HG03520 (cell line): Measurements from ENCODE around the gene PCSK1N.
A peak's percentile ranks its signal among the peaks of the same experiment; 100 is the strongest.
"Not testable (repeated sequence)": the region's sequence is repeated elsewhere in the genome, so short reads cannot be mapped to it uniquely, and the experiment has no call there.

Experiments used
- ATAC-seq: cut with Tn5 transposase; IDR thresholded peaks from one replicate; pipeline ENCODE4 v1.9.1; 2021; ENCODE audit warnings: mild to moderate bottlenecking, moderate library complexity; ENCODE audit not compliant: unreplicated experiment

PCSK1N gene

GRCh38 chrX:48824066-48824465, 11.3 kb downstream of the PCSK1N start:
- no peak for ATAC-seq

- ATAC-seq: no peak
Observed at GRCh38 chrX:48823053-48823452, 12.4 kb downstream of the PCSK1N start.

- not testable (repeated sequence) for ATAC-seq
Observed at GRCh38 chrX:48819394-48819793, 16.0 kb downstream of the PCSK1N start.

GRCh38 chrX:48818866-48819265, 16.5 kb downstream of the PCSK1N start:
- no peak for ATAC-seq

- no peak for ATAC-seq
Observed at GRCh38 chrX:48818098-48818497, 17.3 kb downstream of the PCSK1N start.

GRCh38 chrX:48816014-48816810, 19.2 kb downstream of the PCSK1N start:
- no peak for ATAC-seq

GRCh38 chrX:48815266-48815665, 20.1 kb downstream of the PCSK1N start:
- no peak for ATAC-seq

- ATAC-seq: no peak
Observed at GRCh38 chrX:48814722-48815121, 20.7 kb downstream of the PCSK1N start.

GRCh38 chrX:48813644-48814043, 21.8 kb downstream of the PCSK1N start:
- ATAC-seq: no peak

- no peak for ATAC-seq
Observed at GRCh38 chrX:48806081-48806480, 29.3 kb downstream of the PCSK1N start.

GRCh38 chrX:48802905-48803200, 32.6 kb downstream of the PCSK1N start:
- no peak for ATAC-seq

- ATAC-seq: peak; percentile 39
Observed at GRCh38 chrX:48802089-48802904, 33.1 kb downstream of the PCSK1N start.

- ATAC-seq: peak; percentile 79
Observed at GRCh38 chrX:48801280-48802088, 33.9 kb downstream of the PCSK1N start, which contains the start of gene HDAC6. TSS of gene HDAC6 (plus strand) at chrX:48802067. CDS start at chrX:48802693, 626 bp downstream.

GRCh38 chrX:48800574-48801279, 34.7 kb downstream of the PCSK1N start:
- no peak for ATAC-seq

GRCh38 chrX:48798318-48798717, 37.1 kb downstream of the PCSK1N start:
- ATAC-seq: no peak

- ATAC-seq: no peak
Observed at GRCh38 chrX:48794911-48795515, 40.4 kb downstream of the PCSK1N start.

GRCh38 chrX:48794340-48794910, 41.0 kb downstream of the PCSK1N start:
- no peak for ATAC-seq

GRCh38 chrX:48793935-48794334, 41.5 kb downstream of the PCSK1N start:
- ATAC-seq: no peak

- no peak for ATAC-seq
Observed at GRCh38 chrX:48792219-48792618, 43.2 kb downstream of the PCSK1N start.
